RWPE1 (cell line): Measurements from ENCODE around the gene ZGRF1.
"Not testable (repeated sequence)": the region's sequence is repeated elsewhere in the genome, so short reads cannot be mapped to it uniquely, and the experiment has no call there.

Experiments used
- CTCF ChIA-PET: fragments of 350-600 bp; sonication (Branson Sonifier 250); formaldehyde crosslinking; extraction: SDS; loops from one replicate; lab custom pipeline; 2021; lab: Yijun Ruan, JAX
- POLR2A ChIA-PET: fragments of 400-600 bp; formaldehyde crosslinking; extraction: SDS; loops from one replicate; lab custom pipeline; 2020; ENCODE audit warnings: antibody characterized with exemption; ENCODE audit not compliant: low non-redundant PET; lab: Yijun Ruan, JAX
- DNase-seq: peaks from one replicate; pipeline ENCODE4 v3.0.0; 2012; ENCODE audit warnings: low spot score
- H3K27ac ChIP-seq: fragments of 450-650 bp; 2 replicates; pipeline ENCODE4 v1.5.1; 2017
- TF ChIP-seq, protein P1 (sequence below): fragments of 450-650 bp; conservative IDR thresholded peaks from 2 replicates; pipeline ENCODE4 v1.5.1; 2017; ENCODE audit warnings: low read depth, mild to moderate bottlenecking

ZGRF1 gene

DNA sequence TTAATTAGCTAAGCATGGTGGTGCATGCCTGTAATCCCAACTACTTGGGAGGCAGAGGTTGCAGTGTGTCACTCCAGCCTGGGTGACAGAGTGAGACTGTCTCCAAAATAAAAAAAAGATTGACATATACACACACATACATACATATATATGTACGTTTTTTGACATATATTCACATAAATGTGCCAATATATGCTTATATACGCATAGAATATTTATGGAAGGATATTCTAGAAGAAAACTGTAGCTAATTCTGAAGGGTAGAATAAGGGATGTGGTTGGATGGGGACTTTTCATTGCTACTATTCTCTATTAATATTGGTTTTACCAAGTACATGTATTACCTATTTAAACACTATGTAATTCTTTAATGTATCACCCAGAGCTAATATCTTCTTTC is 19.7 kb downstream of the ZGRF1 start:
- TF ChIP-seq, protein P1, sequence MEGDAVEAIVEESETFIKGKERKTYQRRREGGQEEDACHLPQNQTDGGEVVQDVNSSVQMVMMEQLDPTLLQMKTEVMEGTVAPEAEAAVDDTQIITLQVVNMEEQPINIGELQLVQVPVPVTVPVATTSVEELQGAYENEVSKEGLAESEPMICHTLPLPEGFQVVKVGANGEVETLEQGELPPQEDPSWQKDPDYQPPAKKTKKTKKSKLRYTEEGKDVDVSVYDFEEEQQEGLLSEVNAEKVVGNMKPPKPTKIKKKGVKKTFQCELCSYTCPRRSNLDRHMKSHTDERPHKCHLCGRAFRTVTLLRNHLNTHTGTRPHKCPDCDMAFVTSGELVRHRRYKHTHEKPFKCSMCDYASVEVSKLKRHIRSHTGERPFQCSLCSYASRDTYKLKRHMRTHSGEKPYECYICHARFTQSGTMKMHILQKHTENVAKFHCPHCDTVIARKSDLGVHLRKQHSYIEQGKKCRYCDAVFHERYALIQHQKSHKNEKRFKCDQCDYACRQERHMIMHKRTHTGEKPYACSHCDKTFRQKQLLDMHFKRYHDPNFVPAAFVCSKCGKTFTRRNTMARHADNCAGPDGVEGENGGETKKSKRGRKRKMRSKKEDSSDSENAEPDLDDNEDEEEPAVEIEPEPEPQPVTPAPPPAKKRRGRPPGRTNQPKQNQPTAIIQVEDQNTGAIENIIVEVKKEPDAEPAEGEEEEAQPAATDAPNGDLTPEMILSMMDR, result no peak
- no peak for DNase-seq
- CTCF ChIA-PET, result interaction anchor here (0.6 kb wide), 1 partner anchor 375 kb away, joined by 3 read pairs; no protein-coding TSS in a partner anchor
- POLR2A ChIA-PET, result no interaction called here
- H3K27ac ChIP-seq, result no peak overlapping the region

DNA sequence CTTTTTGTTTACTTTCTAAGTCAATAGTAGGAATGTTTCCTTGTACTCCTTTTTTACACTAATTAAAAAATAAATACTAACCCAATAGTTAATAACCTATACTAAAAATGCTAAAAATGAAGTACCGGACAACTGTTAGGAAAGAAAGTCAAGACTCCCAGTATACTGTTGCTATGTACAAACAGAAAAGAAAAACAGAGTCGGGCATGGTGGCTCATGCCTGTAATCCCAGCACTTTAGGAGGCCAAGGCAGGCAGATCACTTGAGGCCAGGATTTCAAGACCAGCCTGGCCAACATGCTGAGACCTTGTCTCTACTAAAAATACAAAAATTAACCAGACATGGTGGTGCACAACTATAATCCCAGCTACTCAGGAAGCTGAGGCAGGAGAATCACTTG is 23.9 kb downstream of the ZGRF1 start:
- CTCF ChIA-PET, POLR2A ChIA-PET, DNase-seq, H3K27ac ChIP-seq: not testable (repeated sequence)

DNA sequence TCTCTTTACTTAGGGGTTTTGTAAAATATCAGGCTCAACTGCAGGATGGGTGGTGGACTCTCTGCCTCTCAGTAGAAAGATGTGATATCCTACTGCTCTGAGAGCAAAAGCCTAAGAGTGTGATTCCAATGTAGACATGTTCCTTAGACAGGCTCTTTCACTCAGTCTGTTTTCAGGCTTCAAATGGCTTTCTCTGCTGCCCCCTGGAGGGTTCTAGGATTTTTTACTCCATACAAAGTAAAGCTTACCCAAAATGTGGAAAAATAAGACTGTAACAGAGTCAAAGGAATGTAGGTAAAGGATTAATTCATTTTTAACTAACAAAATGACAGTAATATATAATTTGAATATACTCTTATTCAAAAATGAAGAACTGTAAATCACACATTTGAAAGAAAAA is 32.1 kb downstream of the ZGRF1 start:
- TF ChIP-seq, protein P1, result peak; percentile 64
- DNase-seq, result peak; percentile 49
- no peak overlapping the region for H3K27ac ChIP-seq
- ChIA-PET CTCF (interaction anchor here (0.5 to 1.3 kb wide), 12 partner anchors 18 to 960 kb away, joined by 3 to 5 read pairs (median 4); no protein-coding TSS in a partner anchor), POLR2A (no interaction called here)

DNA sequence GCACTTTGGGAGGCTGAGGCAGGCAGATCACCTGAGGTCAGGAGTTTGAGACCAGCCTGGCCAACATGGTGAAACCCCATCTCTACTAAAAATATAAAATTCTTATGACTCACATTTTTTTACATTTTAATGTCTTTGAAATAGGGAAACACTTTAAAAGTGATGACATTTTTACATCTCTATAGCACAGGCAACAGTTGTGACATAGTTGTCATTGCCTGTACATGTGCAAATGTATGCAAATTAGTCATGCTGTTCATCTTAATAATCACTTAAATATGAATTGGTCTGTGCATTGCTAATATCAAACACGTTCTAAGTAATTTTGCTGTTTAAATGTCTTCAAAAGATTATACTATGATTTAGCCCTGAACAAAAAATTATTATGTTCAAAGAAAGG is 41.7 kb downstream of the ZGRF1 start:
- no peak for DNase-seq
- TF ChIP-seq, protein P1, result no peak
- CTCF ChIA-PET, result no interaction called here
- POLR2A ChIA-PET, result no interaction called here
- no peak overlapping the region for H3K27ac ChIP-seq

DNA sequence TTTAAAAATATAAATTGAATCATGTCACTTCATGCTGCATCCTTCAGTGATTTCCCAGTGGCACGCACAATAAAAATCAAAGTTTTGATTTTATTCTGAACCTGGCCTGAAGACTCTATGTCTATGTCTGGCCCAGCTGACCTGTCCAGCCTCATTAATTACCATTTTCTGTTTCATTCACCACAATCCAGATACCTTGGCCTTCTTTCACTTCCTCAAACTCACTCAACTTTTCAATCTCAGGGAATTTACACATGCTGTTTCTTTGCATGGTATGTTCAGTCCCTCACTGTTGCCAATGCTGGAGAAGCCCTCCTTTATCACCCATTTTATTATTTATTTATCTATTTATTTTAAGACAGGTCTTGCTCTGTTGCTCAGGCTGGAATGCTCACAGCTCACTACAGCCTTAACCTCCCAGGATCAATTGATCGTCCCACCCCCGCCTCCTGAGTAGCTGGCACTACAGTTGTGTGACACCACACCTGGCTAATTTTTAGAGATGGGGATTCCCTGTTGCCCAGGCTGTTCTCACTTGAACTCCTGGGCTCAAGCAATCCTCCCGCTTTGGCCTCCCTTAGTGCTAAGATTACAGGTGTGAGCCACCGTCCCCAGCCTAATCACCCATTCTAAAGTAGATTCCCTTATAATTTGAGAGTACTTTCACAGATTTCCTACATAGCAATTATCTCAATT is 43.1 kb downstream of the ZGRF1 start:
- ChIA-PET POLR2A (no interaction called here), CTCF (no interaction called here)
- DNase-seq, result no peak
- TF ChIP-seq, protein P1, result no peak
- no peak overlapping the region for H3K27ac ChIP-seq

DNA sequence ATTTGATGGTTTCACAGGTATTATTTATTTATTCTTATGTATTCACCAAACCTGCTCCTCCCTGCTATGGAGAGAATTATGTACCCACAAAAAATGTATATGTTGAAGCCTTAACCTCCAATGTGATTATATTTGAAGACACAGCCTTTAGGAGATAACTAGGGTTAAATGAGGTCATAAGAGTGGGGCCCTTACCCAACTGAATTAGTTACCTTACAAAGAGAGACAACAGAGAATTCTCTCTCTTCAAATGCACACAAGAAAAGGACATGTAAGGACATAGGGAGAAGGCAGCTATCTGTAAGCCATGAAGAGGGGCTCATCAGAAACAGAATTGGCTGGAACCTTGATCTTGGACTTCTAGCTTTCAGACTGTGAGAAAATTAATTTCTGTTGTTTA is 44.0 kb downstream of the ZGRF1 start:
- no peak for DNase-seq
- ChIA-PET POLR2A (no interaction called here), CTCF (no interaction called here)
- H3K27ac ChIP-seq, result no peak overlapping the region
- TF ChIP-seq, protein P1, result no peak

DNA sequence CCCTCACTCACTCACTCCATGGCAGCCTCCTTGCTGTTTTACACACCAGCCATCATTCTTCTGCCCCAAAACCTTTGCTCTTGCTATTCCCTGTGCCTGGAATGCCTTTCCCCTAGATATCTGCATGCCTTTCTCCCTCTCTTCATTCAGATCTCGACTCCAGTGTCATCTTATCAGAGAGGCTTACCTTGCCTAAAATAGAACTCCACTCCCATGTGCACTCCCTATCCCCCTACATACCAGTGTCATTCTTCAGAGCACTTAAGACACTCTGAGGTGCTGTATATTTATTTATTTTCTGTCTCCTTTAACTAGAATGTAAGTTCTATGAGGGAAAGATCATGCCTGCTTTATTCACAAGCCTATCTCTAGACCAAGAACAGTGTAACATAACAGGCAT is 45.1 kb downstream of the ZGRF1 start:
- H3K27ac ChIP-seq, result no peak overlapping the region
- ChIA-PET CTCF (interaction anchor here (0.7 kb wide), 1 partner anchor 892 kb away, joined by 3 read pairs; no protein-coding TSS in a partner anchor), POLR2A (no interaction called here)
- TF ChIP-seq, protein P1, result no peak
- DNase-seq, result no peak
